Panc1 (cell line): ENCODE results near the gene GHRHR. TPM values are rescaled to one million over a fixed set of nuclear protein-coding genes. Genes with fewer than 3 reads are reported as not detected.

ENCODE experiments used
- ATAC-seq: fragments of 200-7000 bp; cut with Tn5 transposase; 2 replicates; pipeline ENCODE4 v1.9.1; 2020; ENCODE audit warnings: mild to moderate bottlenecking, moderate library complexity
- BruUV-seq: library from RNA; stranded (reverse); fragments of 400-500 nt; replicated peaks from 2 replicates; lab custom pipeline; 2021; lab: Mats Ljungman, UMichigan
- CTCF ChIA-PET: fragments of 300-600 bp; sonication (Branson Sonifier 250); formaldehyde crosslinking; loops from one replicate; lab custom pipeline; 2022; ENCODE audit warnings: antibody characterized with exemption; lab: Charles Lee
- POLR2A ChIA-PET: fragments of 300-600 bp; sonication (Branson Sonifier 250); formaldehyde crosslinking; loops from one replicate; lab custom pipeline; 2022; ENCODE audit warnings: antibody characterized with exemption; lab: Charles Lee
- DNase-seq: peaks from one replicate; pipeline ENCODE4 v3.0.0-alpha.2; 2010; ENCODE audit warnings: low read depth, low spot score
- H3K27ac ChIP-seq: 2 replicates; pipeline ENCODE4 v1.5.1; 2011; ENCODE audit warnings: mild to moderate bottlenecking, low read length, inconsistent platforms
- H3K27me3 ChIP-seq: fragments of 200-500 bp; sonication (Bioruptor generic); 2 replicates; pipeline ENCODE4 v1.6.0; 2014; ENCODE audit warnings: low read length, inconsistent platforms; ENCODE audit not compliant: control insufficient read depth, insufficient read depth
- H3K36me3 ChIP-seq: fragments of 200-500 bp; sonication (Bioruptor generic); 2 replicates; pipeline ENCODE4 v1.5.1; 2014; ENCODE audit warnings: inconsistent platforms, mild to moderate bottlenecking, low read length, moderate library complexity; ENCODE audit not compliant: control insufficient read depth, insufficient read depth
- H3K4me1 ChIP-seq: 2 replicates; pipeline ENCODE4 v1.5.1; 2011; ENCODE audit warnings: inconsistent platforms, mild to moderate bottlenecking, low read length, moderate library complexity; ENCODE audit not compliant: control insufficient read depth, insufficient read depth
- H3K4me3 ChIP-seq, 2 experiments: 2 replicates each; pipeline ENCODE4 v1.5.1; 2011 to 2012; ENCODE audit warnings: low read depth in 2 of 2, low read length in 2 of 2, mild to moderate bottlenecking in 2 of 2, inconsistent platforms in 1 of 2, moderate library complexity in 1 of 2
- H3K9me3 ChIP-seq: fragments of 200-500 bp; sonication (Bioruptor generic); 2 replicates; pipeline ENCODE4 v1.5.1; 2014; ENCODE audit warnings: low read depth, mild to moderate bottlenecking, inconsistent platforms, low read length, moderate library complexity; ENCODE audit not compliant: control insufficient read depth, insufficient read depth
- POLR2AphosphoS5 ChIP-seq: IDR thresholded peaks from 2 replicates; pipeline ENCODE4 v1.6.1; 2012; ENCODE audit warnings: mild to moderate bottlenecking, low read depth, low read length, moderate library complexity
- SIN3A ChIP-seq: IDR thresholded peaks from 2 replicates; pipeline ENCODE4 v1.6.1; 2012; ENCODE audit warnings: low read depth, mild to moderate bottlenecking, low read length, moderate library complexity, borderline replicate concordance; ENCODE audit not compliant: insufficient read depth
- TCF7L2 ChIP-seq: IDR thresholded peaks from 2 replicates; pipeline ENCODE4 v1.6.1; 2011; ENCODE audit warnings: mild to moderate bottlenecking, low read depth, low read length, inconsistent platforms
- in situ Hi-C: cut with HindIII; loops from 2 replicates; pipeline ENCODE4 v1.10.0; 2016; ENCODE audit warnings: low sequenced_read_pairs, low pct_unique_long_range_greater_than_20kb
- intact Hi-C: fragments of 100-400 bp; cut with micrococcal nuclease; formaldehyde crosslinking; loops from one replicate; pipeline ENCODE4 v1.10.0; 2022; ENCODE audit not compliant: unreplicated experiment
- total RNA-seq: library from RNA; stranded (reverse); gene quantifications from one replicate; pipeline ENCODE4 v1.2.1, GENCODE V29; 2021; ENCODE audit not compliant: unreplicated experiment
- TF ChIP-seq, protein P1 (sequence below), 2 experiments: IDR thresholded peaks; 2 replicates each; pipeline ENCODE4 v1.6.1; 2011 to 2012; ENCODE audit warnings: low read depth in 2 of 2, control low read depth in 1 of 2, low read length in 1 of 2, mild to moderate bottlenecking in 1 of 2, moderate library complexity in 1 of 2; ENCODE audit not compliant: insufficient read depth in 1 of 2
- TF ChIP-seq, protein P2 (sequence below): fragments of 450-650 bp; IDR thresholded peaks from 2 replicates; pipeline ENCODE4 v1.5.1; 2017; ENCODE audit warnings: mild to moderate bottlenecking

The GHRHR gene
- total RNA-seq, 1 experiment from 2014 or later: not detected

DNA sequence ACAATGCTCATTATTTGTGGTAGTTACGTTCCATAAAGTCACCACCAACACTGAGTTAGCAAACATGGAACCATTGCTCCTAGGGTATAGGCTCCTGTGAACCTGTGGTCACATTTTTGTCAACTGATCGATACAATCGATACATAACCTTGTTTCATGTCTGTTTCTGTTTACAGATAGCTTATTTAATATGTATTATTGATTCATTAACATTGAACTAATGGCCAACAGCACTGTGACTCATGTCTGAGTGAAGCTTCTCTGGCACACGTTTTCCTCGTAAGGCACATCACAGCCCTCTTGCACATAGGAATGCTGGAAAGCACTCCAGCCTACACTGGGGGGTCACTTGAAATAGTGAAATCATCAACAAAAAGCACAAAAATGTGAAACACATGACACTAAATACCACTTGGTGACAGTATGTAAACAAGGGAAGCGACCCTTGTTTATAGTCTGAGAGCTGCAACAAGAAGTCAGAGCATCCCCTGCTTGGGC, 27.0 kb downstream of the GHRHR start:
- POLR2A ChIA-PET: no interaction called here
- CTCF ChIA-PET: interaction anchor here (1.6 kb wide), 1 partner anchor 132 kb away, joined by 5 read pairs; no protein-coding TSS in a partner anchor
- H3K4me3 ChIP-seq: no peak overlapping the region
- no peak overlapping the region for H3K27ac ChIP-seq
- no peaks in the 10 kb centered on the region for H3K36me3 ChIP-seq
- DNase-seq (no peak), ATAC-seq (no peak)
- no TSS peak for BruUV-seq
- TF ChIP-seq, protein P1, sequence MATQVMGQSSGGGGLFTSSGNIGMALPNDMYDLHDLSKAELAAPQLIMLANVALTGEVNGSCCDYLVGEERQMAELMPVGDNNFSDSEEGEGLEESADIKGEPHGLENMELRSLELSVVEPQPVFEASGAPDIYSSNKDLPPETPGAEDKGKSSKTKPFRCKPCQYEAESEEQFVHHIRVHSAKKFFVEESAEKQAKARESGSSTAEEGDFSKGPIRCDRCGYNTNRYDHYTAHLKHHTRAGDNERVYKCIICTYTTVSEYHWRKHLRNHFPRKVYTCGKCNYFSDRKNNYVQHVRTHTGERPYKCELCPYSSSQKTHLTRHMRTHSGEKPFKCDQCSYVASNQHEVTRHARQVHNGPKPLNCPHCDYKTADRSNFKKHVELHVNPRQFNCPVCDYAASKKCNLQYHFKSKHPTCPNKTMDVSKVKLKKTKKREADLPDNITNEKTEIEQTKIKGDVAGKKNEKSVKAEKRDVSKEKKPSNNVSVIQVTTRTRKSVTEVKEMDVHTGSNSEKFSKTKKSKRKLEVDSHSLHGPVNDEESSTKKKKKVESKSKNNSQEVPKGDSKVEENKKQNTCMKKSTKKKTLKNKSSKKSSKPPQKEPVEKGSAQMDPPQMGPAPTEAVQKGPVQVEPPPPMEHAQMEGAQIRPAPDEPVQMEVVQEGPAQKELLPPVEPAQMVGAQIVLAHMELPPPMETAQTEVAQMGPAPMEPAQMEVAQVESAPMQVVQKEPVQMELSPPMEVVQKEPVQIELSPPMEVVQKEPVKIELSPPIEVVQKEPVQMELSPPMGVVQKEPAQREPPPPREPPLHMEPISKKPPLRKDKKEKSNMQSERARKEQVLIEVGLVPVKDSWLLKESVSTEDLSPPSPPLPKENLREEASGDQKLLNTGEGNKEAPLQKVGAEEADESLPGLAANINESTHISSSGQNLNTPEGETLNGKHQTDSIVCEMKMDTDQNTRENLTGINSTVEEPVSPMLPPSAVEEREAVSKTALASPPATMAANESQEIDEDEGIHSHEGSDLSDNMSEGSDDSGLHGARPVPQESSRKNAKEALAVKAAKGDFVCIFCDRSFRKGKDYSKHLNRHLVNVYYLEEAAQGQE (IDR thresholded peaks at IDR 0.05; ENCODE audit: insufficient read depth in 1 of 2, low read depth in 2 of 2, low read length in 1 of 2): no peak
- TF ChIP-seq TCF7L2 (no peak), SIN3A (no peak), POLR2AphosphoS5 (no peak)
- intact Hi-C loops: no loop called here
- in situ Hi-C loops: no loop called here
- H3K4me1 ChIP-seq: no peaks in the 10 kb centered on the region
- no peaks in the 10 kb centered on the region for H3K9me3 ChIP-seq
- no peaks in the 10 kb centered on the region; the same call in 1 of the 2 replicates for H3K27me3 ChIP-seq

DNA sequence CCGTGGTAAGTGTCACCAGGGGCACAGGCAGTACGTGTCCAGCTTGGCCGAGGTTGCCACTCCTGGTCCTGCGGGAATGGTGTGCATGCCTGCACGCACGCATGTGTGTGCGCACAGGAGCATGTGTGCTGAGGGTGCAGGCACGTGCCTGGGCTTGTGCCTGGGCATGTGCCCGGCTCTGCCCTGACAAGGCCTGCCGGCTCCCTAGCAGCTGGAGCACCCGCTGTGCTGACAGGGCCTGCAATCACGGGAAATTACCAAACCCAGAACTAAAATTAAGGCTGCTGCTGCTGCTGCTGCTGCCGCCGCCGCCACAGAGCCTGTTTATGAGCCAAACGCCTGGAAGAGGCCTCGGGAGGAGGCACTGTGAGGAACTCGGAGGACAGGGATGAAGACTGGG, 28.7 kb downstream of the GHRHR start:
- TF ChIP-seq TCF7L2 (no peak), SIN3A (no peak), POLR2AphosphoS5 (no peak)
- TF ChIP-seq, protein P2, sequence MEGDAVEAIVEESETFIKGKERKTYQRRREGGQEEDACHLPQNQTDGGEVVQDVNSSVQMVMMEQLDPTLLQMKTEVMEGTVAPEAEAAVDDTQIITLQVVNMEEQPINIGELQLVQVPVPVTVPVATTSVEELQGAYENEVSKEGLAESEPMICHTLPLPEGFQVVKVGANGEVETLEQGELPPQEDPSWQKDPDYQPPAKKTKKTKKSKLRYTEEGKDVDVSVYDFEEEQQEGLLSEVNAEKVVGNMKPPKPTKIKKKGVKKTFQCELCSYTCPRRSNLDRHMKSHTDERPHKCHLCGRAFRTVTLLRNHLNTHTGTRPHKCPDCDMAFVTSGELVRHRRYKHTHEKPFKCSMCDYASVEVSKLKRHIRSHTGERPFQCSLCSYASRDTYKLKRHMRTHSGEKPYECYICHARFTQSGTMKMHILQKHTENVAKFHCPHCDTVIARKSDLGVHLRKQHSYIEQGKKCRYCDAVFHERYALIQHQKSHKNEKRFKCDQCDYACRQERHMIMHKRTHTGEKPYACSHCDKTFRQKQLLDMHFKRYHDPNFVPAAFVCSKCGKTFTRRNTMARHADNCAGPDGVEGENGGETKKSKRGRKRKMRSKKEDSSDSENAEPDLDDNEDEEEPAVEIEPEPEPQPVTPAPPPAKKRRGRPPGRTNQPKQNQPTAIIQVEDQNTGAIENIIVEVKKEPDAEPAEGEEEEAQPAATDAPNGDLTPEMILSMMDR: no peak
- TF ChIP-seq, protein P1 (IDR thresholded peaks at IDR 0.05; ENCODE audit: insufficient read depth in 1 of 2, low read depth in 2 of 2, low read length in 1 of 2): no peak
- no peaks in the 10 kb centered on the region for H3K4me1 ChIP-seq
- ChIA-PET POLR2A (no interaction called here), CTCF (no interaction called here)
- in situ Hi-C loops (no loop called here), intact Hi-C loops (no loop called here)
- no TSS peak for BruUV-seq
- ATAC-seq: no peak
- H3K27me3 ChIP-seq: no peaks in the 10 kb centered on the region
- no peak overlapping the region for H3K4me3 ChIP-seq
- H3K9me3 ChIP-seq: no peaks in the 10 kb centered on the region
- H3K27ac ChIP-seq: no peak overlapping the region
- H3K36me3 ChIP-seq: no peaks in the 10 kb centered on the region
- DNase-seq: no peak
